Measurements from ENCODE around the gene RNF186.

RNF186 gene

GRCh38 chr1:19771350-19771749 is 43.7 kb downstream of the RNF186 start:
- H3K36me3 ChIP-seq (ENCODE audit: control insufficient read depth, low read length) = no peaks in the 10 kb centered on the region
- H3K9me2 ChIP-seq (replicated peaks; ENCODE audit: control insufficient read depth, low read length) = no peaks in the 10 kb centered on the region
- H4K20me1 ChIP-seq (ENCODE audit: control insufficient read depth, insufficient read depth, low read depth, low read length) = no peaks in the 10 kb centered on the region
- no peaks in the 10 kb centered on the region for H3K79me2 ChIP-seq (ENCODE audit: control insufficient read depth, low read length)
- no peak overlapping the region for H3K4me2 ChIP-seq (ENCODE audit: low read length)
- no peaks in the 10 kb centered on the region for H3K27me3 ChIP-seq (ENCODE audit: control insufficient read depth, low read length)
- TF ChIP-seq CTCF (IDR thresholded peaks at IDR 0.05; ENCODE audit: low read depth, low read length, poor library complexity, severe bottlenecking) = no peak
- TF ChIP-seq EZH2phosphoT487 (IDR thresholded peaks at IDR 0.05; ENCODE audit: borderline replicate concordance, low read length) = no peak
- H3K4me1 ChIP-seq (ENCODE audit: control insufficient read depth, low read length) = no peaks in the 10 kb centered on the region
- no peaks in the 10 kb centered on the region for H3F3A ChIP-seq (ENCODE audit: control insufficient read depth, insufficient read depth)
- H3K4me3 ChIP-seq (ENCODE audit: low read length) = no peak overlapping the region
- no peaks in the 10 kb centered on the region for H3K9me3 ChIP-seq (ENCODE audit: control insufficient read depth, insufficient read depth, low read length)
- H3K27ac ChIP-seq (ENCODE audit: low read depth, low read length) = no peak overlapping the region

- no peaks in the 10 kb centered on the region for H3K79me2 ChIP-seq (ENCODE audit: control insufficient read depth, low read length)
- no peaks in the 10 kb centered on the region for H3K4me1 ChIP-seq (ENCODE audit: control insufficient read depth, low read length)
- no peak overlapping the region for H3K4me3 ChIP-seq (ENCODE audit: low read length)
- TF ChIP-seq EZH2phosphoT487 (IDR thresholded peaks at IDR 0.05; ENCODE audit: borderline replicate concordance, low read length) (no peak), CTCF (IDR thresholded peaks at IDR 0.05; ENCODE audit: low read depth, low read length, poor library complexity, severe bottlenecking) (no peak)
- no peaks in the 10 kb centered on the region for H3K9me2 ChIP-seq (replicated peaks; ENCODE audit: control insufficient read depth, low read length)
- H3F3A ChIP-seq (ENCODE audit: control insufficient read depth, insufficient read depth) = no peaks in the 10 kb centered on the region
- H3K27ac ChIP-seq (ENCODE audit: low read depth, low read length) = no peak overlapping the region
- no peaks in the 10 kb centered on the region for H3K27me3 ChIP-seq (ENCODE audit: control insufficient read depth, low read length)
- no peaks in the 10 kb centered on the region for H3K36me3 ChIP-seq (ENCODE audit: control insufficient read depth, low read length)
- H4K20me1 ChIP-seq (ENCODE audit: control insufficient read depth, insufficient read depth, low read depth, low read length) = no peaks in the 10 kb centered on the region
- H3K9me3 ChIP-seq (ENCODE audit: control insufficient read depth, insufficient read depth, low read length) = no peaks in the 10 kb centered on the region
- no peak overlapping the region for H3K4me2 ChIP-seq (ENCODE audit: low read length)
Observed at GRCh38 chr1:19770436-19771190, 44.5 kb downstream of the RNF186 start.

GRCh38 chr1:19769211-19769932 is 45.7 kb downstream of the RNF186 start:
- Histone ChIP-seq H3K4me3 (ENCODE audit: low read length) (no peak overlapping the region), H4K20me1 (ENCODE audit: control insufficient read depth, insufficient read depth, low read depth, low read length) (no peaks in the 10 kb centered on the region), H3K4me2 (ENCODE audit: low read length) (no peak overlapping the region), H3K4me1 (ENCODE audit: control insufficient read depth, low read length) (no peaks in the 10 kb centered on the region), H3K27me3 (ENCODE audit: control insufficient read depth, low read length) (no peaks in the 10 kb centered on the region), H3K27ac (ENCODE audit: low read depth, low read length) (no peak overlapping the region), H3F3A (ENCODE audit: control insufficient read depth, insufficient read depth) (no peaks in the 10 kb centered on the region), H3K9me2 (replicated peaks; ENCODE audit: control insufficient read depth, low read length) (no peaks in the 10 kb centered on the region), H3K36me3 (ENCODE audit: control insufficient read depth, low read length) (no peaks in the 10 kb centered on the region), H3K9me3 (ENCODE audit: control insufficient read depth, insufficient read depth, low read length) (no peaks in the 10 kb centered on the region), H3K79me2 (ENCODE audit: control insufficient read depth, low read length) (no peaks in the 10 kb centered on the region)
- TF ChIP-seq EZH2phosphoT487 (IDR thresholded peaks at IDR 0.05; ENCODE audit: borderline replicate concordance, low read length) = no peak
- no peak for TF ChIP-seq CTCF (IDR thresholded peaks at IDR 0.05; ENCODE audit: low read depth, low read length, poor library complexity, severe bottlenecking)
